Activated T-cell treated with anti-CD3 and anti-CD28 coated beads for 4 hours (primary cell): ENCODE data around the gene MAP1S.
"Not testable (repeated sequence)": the region's sequence is repeated elsewhere in the genome, so short reads cannot be mapped to it uniquely, and the experiment has no call there.

Experiments used
- DNase-seq: peaks from one replicate; pipeline ENCODE4 v3.0.0-alpha.2; 2020

MAP1S gene

DNA sequence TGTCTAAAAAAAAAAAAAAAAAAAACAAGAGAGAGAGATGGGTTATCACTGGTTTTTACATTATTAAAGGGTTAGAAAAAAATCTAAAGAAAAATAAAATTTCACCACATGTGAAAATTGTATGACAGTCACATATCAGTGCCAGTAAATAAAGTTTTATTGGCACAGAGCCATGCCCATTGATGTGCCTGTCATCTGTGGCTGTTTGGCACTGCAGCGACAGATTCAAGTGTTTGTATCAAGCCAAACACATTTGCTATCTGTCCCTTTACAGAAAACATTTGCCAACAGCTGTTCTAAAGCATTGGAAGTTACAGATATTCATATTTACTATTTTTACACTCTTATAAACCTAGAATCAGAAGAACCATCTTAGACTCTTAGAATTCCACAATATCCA lies 48.3 kb downstream of the MAP1S start:
- no peak for DNase-seq

GRCh38 chr19:17770613-17771012 lies 51.3 kb downstream of the MAP1S start:
- no peak for DNase-seq

DNA sequence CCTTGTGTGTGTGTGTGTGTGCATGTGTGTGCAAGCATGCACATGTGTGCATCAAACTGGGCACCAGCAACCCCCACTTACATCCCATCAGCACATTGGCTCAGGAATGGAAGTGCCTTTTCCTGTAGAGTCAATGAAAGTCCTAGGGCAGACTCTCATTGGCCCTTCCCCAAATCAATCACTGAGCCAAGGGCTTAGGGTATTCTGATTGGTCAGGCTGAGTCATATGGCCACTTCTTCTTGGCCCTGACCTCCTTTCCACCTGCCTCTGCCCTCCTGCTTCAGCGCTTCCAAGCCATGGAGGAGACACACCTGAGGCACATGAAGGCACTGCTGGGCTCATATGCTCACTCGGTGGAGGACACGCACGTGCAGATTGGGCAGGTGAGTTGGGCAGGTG lies 52.9 kb downstream of the MAP1S start:
- no peak for DNase-seq

- DNase-seq = peak; percentile 33
Observed at GRCh38 chr19:17775245-17775927, 56.1 kb downstream of the MAP1S start.

DNA sequence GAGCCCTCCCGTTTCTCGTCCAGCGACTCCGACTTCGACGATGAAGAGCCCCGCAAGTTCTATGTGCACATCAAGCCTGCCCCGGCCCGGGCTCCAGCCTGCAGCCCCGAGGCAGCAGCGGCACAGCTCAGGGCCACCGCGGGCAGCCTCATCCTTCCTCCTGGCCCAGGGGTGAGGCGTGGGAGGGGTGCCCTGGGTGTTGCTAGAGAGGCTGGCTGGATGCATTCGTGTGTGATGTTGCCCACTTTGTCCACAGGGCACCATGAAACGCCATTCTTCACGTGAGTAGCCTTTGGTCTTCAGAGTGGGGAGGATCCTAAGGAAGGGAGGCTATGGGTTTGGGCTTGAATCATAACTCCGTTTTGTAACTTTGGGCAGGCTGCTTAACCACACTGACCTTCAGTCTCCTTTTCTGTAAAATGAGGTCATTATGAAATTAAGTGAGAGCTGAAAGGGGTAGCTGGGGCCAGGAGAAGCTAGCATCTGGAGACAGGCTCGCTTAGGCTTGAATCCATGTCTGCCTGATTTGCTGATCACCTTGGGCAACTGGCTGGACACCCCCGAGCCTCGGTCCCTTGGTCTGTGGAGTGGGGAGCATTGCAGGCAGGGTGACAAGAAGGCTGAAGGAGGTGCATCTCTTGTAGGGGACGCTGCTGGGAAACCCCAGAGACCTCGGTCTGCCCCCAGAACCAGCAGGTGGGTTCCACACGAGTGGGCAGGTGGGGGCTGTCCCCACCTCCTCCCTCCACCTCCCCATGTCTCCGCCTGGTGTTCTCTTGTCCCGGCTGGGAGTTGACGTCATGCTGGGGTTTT lies 56.9 kb downstream of the MAP1S start:
- no peak for DNase-seq

- DNase-seq = not testable (repeated sequence)
Observed at GRCh38 chr19:17777840-17778239, 58.6 kb downstream of the MAP1S start.

DNA sequence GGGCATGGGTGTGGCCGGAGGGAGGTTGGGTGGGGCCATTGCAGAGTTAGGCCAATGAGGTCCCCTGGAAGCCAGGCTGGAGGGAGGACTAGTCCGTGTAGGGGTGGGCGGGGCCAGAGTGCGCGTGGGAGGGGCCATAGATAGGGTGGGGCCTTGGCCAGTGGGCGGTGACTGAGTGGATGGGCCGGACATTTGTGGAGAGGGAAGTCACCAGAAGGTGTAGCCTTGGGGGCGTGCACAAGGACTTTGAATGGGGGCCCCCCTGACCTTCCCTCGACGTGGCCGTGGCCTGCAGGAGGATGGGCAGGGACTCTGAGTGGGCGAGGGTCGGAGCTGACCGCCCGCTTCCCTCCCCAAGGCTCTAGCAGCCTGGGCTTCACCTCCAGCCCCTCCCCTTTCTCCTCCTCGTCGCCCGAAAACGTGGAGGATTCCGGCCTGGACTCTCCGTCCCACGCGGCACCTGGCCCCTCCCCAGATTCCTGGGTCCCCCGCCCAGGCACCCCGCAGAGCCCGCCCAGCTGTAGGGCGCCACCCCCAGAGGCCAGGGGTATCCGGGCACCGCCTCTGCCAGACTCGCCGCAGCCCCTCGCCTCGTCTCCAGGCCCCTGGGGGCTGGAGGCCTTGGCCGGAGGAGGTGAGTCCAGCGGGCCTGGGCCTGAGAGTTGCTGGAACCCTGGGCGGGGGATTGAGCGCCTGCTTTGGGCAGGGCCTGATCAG lies 59.1 kb downstream of the MAP1S start:
- no peak for DNase-seq

- DNase-seq = no peak
Observed at GRCh38 chr19:17778968-17779929, 60.0 kb downstream of the MAP1S start.

DNA sequence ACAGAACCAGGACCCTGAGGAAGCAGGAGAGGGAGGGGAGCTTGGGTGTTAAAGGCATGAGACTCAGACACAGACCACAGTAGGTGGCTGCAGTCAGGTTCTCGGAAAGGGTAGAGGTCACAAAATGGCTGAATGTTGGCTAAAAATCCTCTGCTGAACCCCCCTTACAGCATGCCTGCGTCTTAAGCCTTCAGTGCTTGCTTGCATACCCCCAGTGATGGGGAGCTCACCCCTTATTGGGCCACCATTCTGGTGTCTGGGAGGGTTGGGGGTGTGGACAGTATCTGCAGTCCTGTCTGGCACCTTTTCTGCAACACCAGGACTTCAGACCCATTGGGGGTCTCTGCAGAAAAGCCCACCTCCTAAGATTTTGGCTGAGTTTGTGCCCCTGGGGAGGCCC lies 61.5 kb downstream of the MAP1S start:
- DNase-seq = no peak

- not testable (repeated sequence) for DNase-seq
Observed at GRCh38 chr19:17783721-17784120, 64.4 kb downstream of the MAP1S start.
